Endothelial cell of umbilical vein (primary cell): Measurements from ENCODE around the gene ATP2A2.

Experiments used
- POLR2A ChIP-seq: IDR thresholded peaks from 2 replicates; pipeline ENCODE4 v1.6.1; 2012; ENCODE audit warnings: low read depth, mild to moderate bottlenecking, control low read depth, low read length
- TF ChIP-seq, protein P1 (sequence below), 2 donors: IDR thresholded peaks; 1 replicate in 1 of 2; 2 replicates in 1 of 2; pipeline ENCODE4 v1.5.1; 2011; ENCODE audit warnings: low read length in 2 of 2, mild to moderate bottlenecking in 2 of 2, moderate library complexity in 2 of 2, control low read depth in 1 of 2, inconsistent platforms in 1 of 2, low read depth in 1 of 2; ENCODE audit not compliant: insufficient read depth in 1 of 2; ENCODE audit errors: extremely low read depth in 1 of 2

GRCh38 chr12:110371408-110372055 lies 90.5 kb downstream of the ATP2A2 start:
- TF ChIP-seq, protein P1, sequence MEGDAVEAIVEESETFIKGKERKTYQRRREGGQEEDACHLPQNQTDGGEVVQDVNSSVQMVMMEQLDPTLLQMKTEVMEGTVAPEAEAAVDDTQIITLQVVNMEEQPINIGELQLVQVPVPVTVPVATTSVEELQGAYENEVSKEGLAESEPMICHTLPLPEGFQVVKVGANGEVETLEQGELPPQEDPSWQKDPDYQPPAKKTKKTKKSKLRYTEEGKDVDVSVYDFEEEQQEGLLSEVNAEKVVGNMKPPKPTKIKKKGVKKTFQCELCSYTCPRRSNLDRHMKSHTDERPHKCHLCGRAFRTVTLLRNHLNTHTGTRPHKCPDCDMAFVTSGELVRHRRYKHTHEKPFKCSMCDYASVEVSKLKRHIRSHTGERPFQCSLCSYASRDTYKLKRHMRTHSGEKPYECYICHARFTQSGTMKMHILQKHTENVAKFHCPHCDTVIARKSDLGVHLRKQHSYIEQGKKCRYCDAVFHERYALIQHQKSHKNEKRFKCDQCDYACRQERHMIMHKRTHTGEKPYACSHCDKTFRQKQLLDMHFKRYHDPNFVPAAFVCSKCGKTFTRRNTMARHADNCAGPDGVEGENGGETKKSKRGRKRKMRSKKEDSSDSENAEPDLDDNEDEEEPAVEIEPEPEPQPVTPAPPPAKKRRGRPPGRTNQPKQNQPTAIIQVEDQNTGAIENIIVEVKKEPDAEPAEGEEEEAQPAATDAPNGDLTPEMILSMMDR (IDR thresholded peaks at IDR 0.05; ENCODE audit: extremely low read depth in 1 of 2, insufficient read depth in 1 of 2, low read depth in 1 of 2, low read length in 2 of 2), result no peak
- no peak for TF ChIP-seq POLR2A
